Esophagus muscularis mucosa (tissue), 4 donors: Measurements from ENCODE around the gene DGKA. TPM values are rescaled to one million over a fixed set of nuclear protein-coding genes. Genes with fewer than 3 reads are reported as not detected.

Source experiments
- DNase-seq: peaks from one replicate; pipeline ENCODE4 v3.0.0-alpha.2; 2017; ENCODE audit errors: extremely low spot score
- H3K27ac ChIP-seq, 4 donors: fragments of 200-600 bp; sonication (generic); replicated peaks in 1 of 4; 1 replicate in 3 of 4; 2 replicates in 1 of 4; pipeline ENCODE4 v1.5.1; 2016 to 2019; ENCODE audit warnings: mild to moderate bottlenecking in 1 of 4
- H3K27me3 ChIP-seq, 4 donors: fragments of 200-600 bp; sonication (generic); one replicate each; pipeline versions ENCODE4 v1.5.1 to v1.6.0; 2016 to 2019
- H3K36me3 ChIP-seq, 4 donors: fragments of 200-600 bp; sonication (generic); one replicate each; pipeline ENCODE4 v1.5.1; 2016 to 2019
- H3K4me1 ChIP-seq, 4 donors: fragments of 200-600 bp; sonication (generic); one replicate each; pipeline ENCODE4 v1.5.1; 2016 to 2019
- H3K4me3 ChIP-seq, 4 donors: fragments of 200-600 bp; sonication (generic); 1 replicate in 2 of 4; 2 replicates in 2 of 4; pipeline ENCODE4 v1.5.1; 2016 to 2019; ENCODE audit warnings: mild to moderate bottlenecking in 4 of 4, moderate library complexity in 1 of 4
- H3K9me3 ChIP-seq, 4 donors: fragments of 200-600 bp; sonication (generic); 1 replicate in 3 of 4; 2 replicates in 1 of 4; pipeline ENCODE4 v1.5.1; 2016 to 2019
- EP300 ChIP-seq: sonication (generic); formaldehyde crosslinking; IDR thresholded peaks from one replicate; pipeline ENCODE4 v1.6.1; 2017; ENCODE audit warnings: antibody characterized with exemption
- POLR2A ChIP-seq: fragments of 450-650 bp; IDR thresholded peaks from one replicate; pipeline ENCODE4 v1.6.1; 2017; ENCODE audit warnings: antibody characterized with exemption, moderate library complexity, mild to moderate bottlenecking, low read depth
- POLR2AphosphoS5 ChIP-seq, 2 donors: sonication (generic); formaldehyde crosslinking; IDR thresholded peaks; one replicate each; pipeline ENCODE4 v1.6.1; 2017; ENCODE audit warnings: antibody characterized with exemption in 2 of 2
- whole genome bisulfite sequencing: methylation state at CpG from one replicate; pipeline ENCODE4 v1.1.5; 2018; 5-methylcytosine and 5-hydroxymethylcytosine counted together
- intact Hi-C: fragments of 100-400 bp; cut with DNase I; formaldehyde crosslinking; loops from one replicate; pipeline ENCODE4 v1.15.1; 2023
- total RNA-seq, 4 donors: library from RNA; depleted of rRNA; stranded (reverse); fragments of >200 nt; gene quantifications; one replicate each; pipeline versions ENCODE4 v1.1.0 to v1.2.1, GENCODE V29; 2016
- TF ChIP-seq, protein P1 (sequence below), 3 experiments: fragments of 200-600 bp in 2 of 3; fragments of 450-650 bp in 1 of 3; sonication (generic) in 2 of 3; IDR thresholded peaks; one replicate each; pipeline ENCODE4 v1.5.1; 2017 to 2019; ENCODE audit warnings: antibody characterized with exemption in 3 of 3, mild to moderate bottlenecking in 2 of 3, moderate library complexity in 1 of 3

DGKA gene
- total RNA-seq, 4 donors from 2014 or later: 18.7 to 39.7 (median 24.7) TPM

- 93% methylated on average over 8 of the region's 8 CpGs for WGBS
- intact Hi-C loops: no loop called here
- H3K36me3 ChIP-seq: peaks cover 9 to 34% (median 11%) of the 10 kb centered on the region in 4 donors
These were observed 8.0 kb downstream of the DGKA start for GRCh38 chr12:55938826-55939501.

DNA sequence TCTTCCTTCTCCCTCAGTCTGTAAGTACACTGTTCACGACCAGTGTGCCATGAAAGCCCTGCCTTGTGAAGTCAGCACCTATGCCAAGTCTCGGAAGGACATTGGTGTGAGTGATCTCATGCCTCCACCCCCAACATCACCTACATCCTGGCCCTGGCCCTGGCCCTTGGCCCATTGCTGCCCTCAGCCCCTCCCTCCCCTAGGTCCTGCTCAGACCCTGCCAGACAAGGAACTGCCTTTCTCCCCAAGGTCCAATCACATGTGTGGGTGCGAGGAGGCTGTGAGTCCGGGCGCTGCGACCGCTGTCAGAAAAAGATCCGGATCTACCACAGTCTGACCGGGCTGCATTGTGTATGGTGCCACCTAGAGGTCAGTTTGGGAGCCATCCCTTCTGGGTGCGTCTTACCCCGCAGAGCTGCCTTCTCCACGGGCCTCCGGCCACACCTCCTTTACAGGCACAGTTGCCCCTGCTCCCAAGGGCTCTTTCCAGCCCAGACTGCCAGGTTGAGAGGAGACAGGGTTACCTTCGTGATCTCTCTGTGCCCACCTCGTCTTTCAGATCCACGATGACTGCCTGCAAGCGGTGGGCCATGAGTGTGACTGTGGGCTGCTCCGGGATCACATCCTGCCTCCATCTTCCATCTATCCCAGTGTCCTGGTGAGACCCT is 9.2 kb downstream of the DGKA start:
- Histone ChIP-seq H3K27me3 (no peaks in the 10 kb centered on the region), H3K36me3 (peaks cover 10 to 46% (median 20%) of the 10 kb centered on the region in 4 donors), H3K27ac (peak overlapping the region; percentile 35 to 59 (median 46)), H3K4me3 (peak overlapping the region; percentile 8 to 33 (median 24)), H3K4me1 (peaks cover 8 to 22% (median 17%) of the 10 kb centered on the region in 4 donors), H3K9me3 (no peaks in the 10 kb centered on the region)
- TF ChIP-seq POLR2A: no peak
- TF ChIP-seq, protein P1, sequence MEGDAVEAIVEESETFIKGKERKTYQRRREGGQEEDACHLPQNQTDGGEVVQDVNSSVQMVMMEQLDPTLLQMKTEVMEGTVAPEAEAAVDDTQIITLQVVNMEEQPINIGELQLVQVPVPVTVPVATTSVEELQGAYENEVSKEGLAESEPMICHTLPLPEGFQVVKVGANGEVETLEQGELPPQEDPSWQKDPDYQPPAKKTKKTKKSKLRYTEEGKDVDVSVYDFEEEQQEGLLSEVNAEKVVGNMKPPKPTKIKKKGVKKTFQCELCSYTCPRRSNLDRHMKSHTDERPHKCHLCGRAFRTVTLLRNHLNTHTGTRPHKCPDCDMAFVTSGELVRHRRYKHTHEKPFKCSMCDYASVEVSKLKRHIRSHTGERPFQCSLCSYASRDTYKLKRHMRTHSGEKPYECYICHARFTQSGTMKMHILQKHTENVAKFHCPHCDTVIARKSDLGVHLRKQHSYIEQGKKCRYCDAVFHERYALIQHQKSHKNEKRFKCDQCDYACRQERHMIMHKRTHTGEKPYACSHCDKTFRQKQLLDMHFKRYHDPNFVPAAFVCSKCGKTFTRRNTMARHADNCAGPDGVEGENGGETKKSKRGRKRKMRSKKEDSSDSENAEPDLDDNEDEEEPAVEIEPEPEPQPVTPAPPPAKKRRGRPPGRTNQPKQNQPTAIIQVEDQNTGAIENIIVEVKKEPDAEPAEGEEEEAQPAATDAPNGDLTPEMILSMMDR (IDR thresholded peaks at IDR 0.05): peak; percentile 89 to 97 (median 89)
- peak; percentile 40 to 70 for TF ChIP-seq POLR2AphosphoS5 (IDR thresholded peaks at IDR 0.05)
- TF ChIP-seq EP300: no peak
- WGBS: 4% methylated on average over 11 of the region's 18 CpGs
- peak; percentile 97 for DNase-seq
- intact Hi-C loops: loop anchor here (2.0 kb wide), 1 partner anchor 197 kb away; the partner anchor contains the start of gene GDF11

More at GRCh38 chr12:55938826-55939501, 8.0 kb downstream of the DGKA start:
- TF ChIP-seq, protein P1 (IDR thresholded peaks at IDR 0.05): no peak
- TF ChIP-seq EP300 (no peak), POLR2A (no peak), POLR2AphosphoS5 (IDR thresholded peaks at IDR 0.05) (no peak)
- Histone ChIP-seq H3K27me3 (no peaks in the 10 kb centered on the region), H3K27ac (no peak overlapping the region), H3K9me3 (no peaks in the 10 kb centered on the region), H3K4me3 (no peak overlapping the region), H3K4me1 (peaks cover 8 to 32% (median 20%) of the 10 kb centered on the region in 4 donors)
- DNase-seq: no peak

GRCh38 chr12:55942055-55942454 is 11.1 kb downstream of the DGKA start:
- no peak for DNase-seq
- Histone ChIP-seq H3K4me3 (no peak overlapping the region), H3K36me3 (peaks cover 21 to 57% (median 27%) of the 10 kb centered on the region in 4 donors), H3K27me3 (no peaks in the 10 kb centered on the region), H3K27ac (no peak overlapping the region), H3K4me1 (peaks cover 8 to 12% (median 10%) of the 10 kb centered on the region in 4 donors), H3K9me3 (no peaks in the 10 kb centered on the region)
- 89% methylated on average over 4 of the region's 4 CpGs for WGBS
- TF ChIP-seq, protein P1 (IDR thresholded peaks at IDR 0.05): no peak
- intact Hi-C loops: no loop called here

GRCh38 chr12:55942577-55943136 is 11.7 kb downstream of the DGKA start:
- Histone ChIP-seq H3K36me3 (peaks cover 21 to 57% (median 27%) of the 10 kb centered on the region in 4 donors), H3K4me1 (peaks cover 8 to 12% (median 10%) of the 10 kb centered on the region in 4 donors), H3K27ac (no peak overlapping the region), H3K27me3 (no peaks in the 10 kb centered on the region), H3K4me3 (no peak overlapping the region), H3K9me3 (no peaks in the 10 kb centered on the region)
- intact Hi-C loops: no loop called here
- TF ChIP-seq POLR2AphosphoS5 (IDR thresholded peaks at IDR 0.05) (no peak), POLR2A (no peak), EP300 (no peak)
- TF ChIP-seq, protein P1 (IDR thresholded peaks at IDR 0.05): no peak
- no peak for DNase-seq
- 95% methylated on average over 1 of the region's 1 CpG for WGBS
